Measurements from ENCODE around the gene CFAP99.

Gene CFAP99

DNA sequence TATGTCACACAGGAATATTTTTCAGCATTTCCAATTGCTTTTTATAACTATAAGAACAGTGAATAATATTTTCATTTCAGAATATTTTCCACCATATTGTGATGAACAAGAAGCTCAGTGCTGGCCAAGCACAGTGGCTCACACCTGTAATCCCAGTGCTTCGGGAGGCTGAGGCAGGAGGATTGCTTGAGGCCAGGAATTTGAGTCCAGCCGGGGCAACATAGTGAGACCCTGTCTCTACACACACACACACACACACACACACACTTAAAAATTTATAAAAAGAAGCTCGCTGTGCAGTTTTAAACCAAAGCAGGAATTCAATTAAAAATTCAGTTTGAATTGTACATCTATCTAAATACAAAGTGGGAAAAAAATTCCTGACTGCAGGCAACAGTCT, 3.5 kb upstream of the CFAP99 start:
- TF ChIP-seq, protein P1, sequence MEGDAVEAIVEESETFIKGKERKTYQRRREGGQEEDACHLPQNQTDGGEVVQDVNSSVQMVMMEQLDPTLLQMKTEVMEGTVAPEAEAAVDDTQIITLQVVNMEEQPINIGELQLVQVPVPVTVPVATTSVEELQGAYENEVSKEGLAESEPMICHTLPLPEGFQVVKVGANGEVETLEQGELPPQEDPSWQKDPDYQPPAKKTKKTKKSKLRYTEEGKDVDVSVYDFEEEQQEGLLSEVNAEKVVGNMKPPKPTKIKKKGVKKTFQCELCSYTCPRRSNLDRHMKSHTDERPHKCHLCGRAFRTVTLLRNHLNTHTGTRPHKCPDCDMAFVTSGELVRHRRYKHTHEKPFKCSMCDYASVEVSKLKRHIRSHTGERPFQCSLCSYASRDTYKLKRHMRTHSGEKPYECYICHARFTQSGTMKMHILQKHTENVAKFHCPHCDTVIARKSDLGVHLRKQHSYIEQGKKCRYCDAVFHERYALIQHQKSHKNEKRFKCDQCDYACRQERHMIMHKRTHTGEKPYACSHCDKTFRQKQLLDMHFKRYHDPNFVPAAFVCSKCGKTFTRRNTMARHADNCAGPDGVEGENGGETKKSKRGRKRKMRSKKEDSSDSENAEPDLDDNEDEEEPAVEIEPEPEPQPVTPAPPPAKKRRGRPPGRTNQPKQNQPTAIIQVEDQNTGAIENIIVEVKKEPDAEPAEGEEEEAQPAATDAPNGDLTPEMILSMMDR (conservative IDR thresholded peaks at IDR 0.05; ENCODE audit: low read depth, low read length): no peak
- no peaks in the 10 kb centered on the region for H4K20me1 ChIP-seq (ENCODE audit: insufficient read depth)
- no peak overlapping the region for H3K27ac ChIP-seq
- no peak overlapping the region for H2AFZ ChIP-seq (ENCODE audit: low read depth)
- H3K4me1 ChIP-seq (ENCODE audit: low read depth, poor library complexity, severe bottlenecking): peaks cover 30% of the 10 kb centered on the region
- H3K4me2 ChIP-seq: no peak overlapping the region
- H3K36me3 ChIP-seq (ENCODE audit: insufficient read depth): no peaks in the 10 kb centered on the region
- no peak overlapping the region for H3K4me3 ChIP-seq (IDR thresholded peaks at IDR 0.05; ENCODE audit: insufficient read depth, low read depth, low read length)
- peaks cover 4% of the 10 kb centered on the region; the same call in 1 of the 2 replicates for H3K27me3 ChIP-seq (ENCODE audit: insufficient read depth, low read depth)
- H3K9ac ChIP-seq: no peak overlapping the region
- no peaks in the 10 kb centered on the region for H3K79me2 ChIP-seq (ENCODE audit: insufficient read depth, low read depth)

DNA sequence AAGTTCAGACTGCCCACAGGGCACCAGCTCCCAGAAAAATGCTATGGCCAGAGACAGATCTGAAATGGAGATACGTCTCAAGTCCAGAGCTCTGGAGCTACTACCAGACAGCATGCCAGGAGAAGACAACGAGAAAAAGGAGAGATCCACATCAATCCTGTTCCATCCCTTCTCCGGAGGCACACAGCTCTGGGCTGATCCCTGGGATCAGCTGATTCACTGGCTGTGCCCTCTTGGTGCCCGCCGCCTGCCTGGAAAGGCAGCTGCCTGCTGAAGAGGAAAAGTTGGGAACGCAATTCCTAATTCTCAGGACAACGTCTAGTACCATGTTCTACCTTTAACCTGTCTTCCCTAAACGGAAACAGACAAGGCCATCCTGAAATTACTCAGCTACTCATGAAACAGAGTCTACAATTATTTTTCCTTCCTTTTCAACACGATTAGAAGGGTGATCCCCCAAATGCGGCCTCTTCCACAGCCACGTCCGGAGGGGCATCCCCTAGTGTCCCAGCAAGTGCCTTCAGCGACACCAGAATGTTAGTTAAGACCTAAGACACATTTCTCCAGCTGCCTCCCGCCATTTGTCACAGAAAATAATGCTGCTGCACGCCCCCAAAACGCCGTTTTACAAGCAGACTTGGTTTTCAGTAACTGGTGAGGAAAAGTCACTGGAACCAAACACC, 2.7 kb upstream of the CFAP99 start:
- H3K4me3 ChIP-seq (IDR thresholded peaks at IDR 0.05; ENCODE audit: insufficient read depth, low read depth, low read length): no peak overlapping the region

DNA sequence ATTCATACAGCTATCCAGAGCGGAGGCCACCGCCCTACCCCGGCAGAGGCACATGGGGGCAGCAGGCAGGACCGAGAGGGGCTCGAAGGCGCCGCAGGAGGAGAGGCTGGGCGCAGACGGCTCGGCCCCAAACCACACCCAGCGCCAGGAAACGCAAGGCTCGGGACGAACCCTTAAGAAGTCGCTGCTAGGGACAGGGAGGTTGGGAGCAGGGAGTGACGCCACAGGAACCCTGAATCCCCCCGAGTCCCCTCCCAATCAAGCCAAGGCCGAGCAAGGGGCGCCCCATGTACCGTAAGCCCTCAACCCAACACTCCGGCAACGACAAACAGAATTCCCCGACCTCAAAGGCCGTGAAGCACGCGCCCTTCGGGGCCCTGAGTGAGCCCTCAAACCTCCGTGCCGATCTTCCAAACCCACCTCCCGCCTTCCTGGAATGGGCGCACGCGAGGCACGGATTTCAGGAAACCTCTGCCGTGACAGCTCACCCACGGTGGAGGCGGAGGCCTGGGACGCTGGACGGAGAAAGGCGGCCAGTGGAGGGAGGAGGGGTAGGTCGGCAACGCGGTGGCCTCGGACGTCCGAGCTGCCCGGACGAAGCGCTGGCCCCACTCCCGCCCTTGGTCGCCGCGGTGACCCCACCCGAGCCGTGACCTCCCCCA, 2.1 kb upstream of the CFAP99 start:
- H3K9ac ChIP-seq: no peak overlapping the region
- H3K79me2 ChIP-seq (ENCODE audit: insufficient read depth, low read depth): no peaks in the 10 kb centered on the region
- no peak overlapping the region for H2AFZ ChIP-seq (ENCODE audit: low read depth)
- no peaks in the 10 kb centered on the region for H4K20me1 ChIP-seq (ENCODE audit: insufficient read depth)
- H3K4me2 ChIP-seq: no peak overlapping the region
- peaks cover 8% of the 10 kb centered on the region; the same call in 1 of the 2 replicates for H3K27me3 ChIP-seq (ENCODE audit: insufficient read depth, low read depth)
- H3K4me1 ChIP-seq (ENCODE audit: low read depth, poor library complexity, severe bottlenecking): peaks cover 24% of the 10 kb centered on the region
- H3K27ac ChIP-seq: no peak overlapping the region
- H3K36me3 ChIP-seq (ENCODE audit: insufficient read depth): no peaks in the 10 kb centered on the region
- H3K4me3 ChIP-seq (IDR thresholded peaks at IDR 0.05; ENCODE audit: insufficient read depth, low read depth, low read length): no peak overlapping the region
- TF ChIP-seq, protein P1 (conservative IDR thresholded peaks at IDR 0.05; ENCODE audit: low read depth, low read length): no peak

More for the DNA sequence above, 2.7 kb upstream of the CFAP99 start:
- H3K27ac ChIP-seq: no peak overlapping the region
- no peak overlapping the region for H2AFZ ChIP-seq (ENCODE audit: low read depth)
- no peaks in the 10 kb centered on the region for H3K79me2 ChIP-seq (ENCODE audit: insufficient read depth, low read depth)
- TF ChIP-seq, protein P1 (conservative IDR thresholded peaks at IDR 0.05; ENCODE audit: low read depth, low read length): no peak
- no peak overlapping the region for H3K9ac ChIP-seq
- peaks cover 30% of the 10 kb centered on the region for H3K4me1 ChIP-seq (ENCODE audit: low read depth, poor library complexity, severe bottlenecking)
- no peak overlapping the region for H3K4me2 ChIP-seq
- no peaks in the 10 kb centered on the region for H4K20me1 ChIP-seq (ENCODE audit: insufficient read depth)
- no peaks in the 10 kb centered on the region for H3K36me3 ChIP-seq (ENCODE audit: insufficient read depth)
- peaks cover 8% of the 10 kb centered on the region; the same call in 1 of the 2 replicates for H3K27me3 ChIP-seq (ENCODE audit: insufficient read depth, low read depth)

DNA sequence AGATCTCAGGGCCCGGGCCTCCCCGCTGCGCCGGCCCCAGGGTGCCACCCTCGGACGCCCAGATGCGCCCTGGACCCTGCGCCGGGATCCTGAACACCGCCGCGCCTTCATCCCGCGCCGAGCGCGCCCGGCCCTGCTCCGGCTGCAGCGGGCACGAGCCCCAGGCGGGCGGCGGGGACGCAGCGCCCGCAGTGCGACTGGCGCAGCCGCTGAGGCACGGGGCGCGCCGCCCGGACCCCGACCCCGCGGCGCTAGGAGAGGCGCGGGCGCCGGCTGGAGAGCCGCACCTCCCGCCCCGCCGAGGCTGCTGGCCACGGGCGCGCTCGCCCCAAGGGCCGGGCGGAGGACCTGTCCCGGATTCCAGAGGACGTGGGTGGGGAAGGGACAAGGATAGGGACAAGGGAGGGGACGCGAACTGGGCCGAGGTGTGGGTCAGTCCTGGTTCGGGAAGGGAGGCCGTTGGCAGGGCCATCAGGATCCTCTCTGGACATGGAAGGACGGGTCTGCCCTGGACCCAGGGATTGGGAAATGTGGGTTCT, 1.5 kb upstream of the CFAP99 start:
- peaks cover 8% of the 10 kb centered on the region; the same call in 1 of the 2 replicates for H3K27me3 ChIP-seq (ENCODE audit: insufficient read depth, low read depth)
- peak overlapping the region; percentile 45; the same call in 1 of the 2 replicates for H3K4me2 ChIP-seq
- no peaks in the 10 kb centered on the region for H3K36me3 ChIP-seq (ENCODE audit: insufficient read depth)
- H3K4me1 ChIP-seq (ENCODE audit: low read depth, poor library complexity, severe bottlenecking): peaks cover 18% of the 10 kb centered on the region
- no peak overlapping the region for H3K27ac ChIP-seq
- no peaks in the 10 kb centered on the region for H3K79me2 ChIP-seq (ENCODE audit: insufficient read depth, low read depth)
- TF ChIP-seq, protein P1 (conservative IDR thresholded peaks at IDR 0.05; ENCODE audit: low read depth, low read length): no peak
- no peak overlapping the region for H3K4me3 ChIP-seq (IDR thresholded peaks at IDR 0.05; ENCODE audit: insufficient read depth, low read depth, low read length)
- no peak overlapping the region for H3K9ac ChIP-seq
- H2AFZ ChIP-seq (ENCODE audit: low read depth): no peak overlapping the region
- no peaks in the 10 kb centered on the region for H4K20me1 ChIP-seq (ENCODE audit: insufficient read depth)
